SK-N-SH (cell line): Measurements from ENCODE around the gene ZNF132. TPM values are rescaled to one million over a fixed set of nuclear protein-coding genes. Genes with fewer than 3 reads are reported as not detected.
"Not testable (repeated sequence)": the region's sequence is repeated elsewhere in the genome, so short reads cannot be mapped to it uniquely, and the experiment has no call there.

ENCODE experiments used
- CTCF ChIA-PET: fragments of 300-600, 350-600 bp; formaldehyde crosslinking; extraction: SDS; loops from one replicate; lab custom pipeline; 2021; lab: Yijun Ruan, JAX
- POLR2A ChIA-PET: fragments of 350-600 bp; sonication (Branson Sonifier 250); formaldehyde crosslinking; extraction: SDS; loops from one replicate; lab custom pipeline; 2020; ENCODE audit warnings: antibody characterized with exemption, inconsistent platforms; lab: Yijun Ruan, JAX
- DNase-seq: peaks from one replicate; pipeline ENCODE4 v3.0.0; 2012
- H2AFZ ChIP-seq: fragments of 200-600 bp; sonication (generic); 2 replicates; pipeline ENCODE4 v1.8.1; 2016; ENCODE audit warnings: antibody characterized with exemption, mild to moderate bottlenecking, low read depth
- H3F3A ChIP-seq: fragments of 200-600 bp; sonication (generic); replicated peaks from 2 replicates; pipeline ENCODE3; 2016; ENCODE audit warnings: antibody characterized with exemption, mild to moderate bottlenecking; ENCODE audit not compliant: insufficient read depth
- H3K27ac ChIP-seq, 2 experiments: fragments of 200-500 bp in 1 of 2; fragments of 200-600 bp in 1 of 2; sonication (Bioruptor generic) in 1 of 2; sonication (generic), shearing (Covaris generic) in 1 of 2; 2 replicates each; pipeline versions ENCODE4 v1.5.1 to v1.6.1; 2014 to 2016; ENCODE audit warnings: low read depth in 2 of 2, inconsistent platforms in 1 of 2, low read length in 1 of 2, mild to moderate bottlenecking in 1 of 2, mixed read lengths in 1 of 2
- H3K27me3 ChIP-seq: fragments of 200-600 bp; sonication (generic), shearing (Covaris generic); 2 replicates; pipeline ENCODE4 v1.6.1; 2016; ENCODE audit warnings: mixed run types; ENCODE audit not compliant: insufficient read depth
- H3K36me3 ChIP-seq, 2 experiments: fragments of 200-500 bp in 1 of 2; fragments of 200-600 bp in 1 of 2; sonication (Bioruptor generic) in 1 of 2; sonication (generic) in 1 of 2; replicated peaks in 1 of 2; 2 replicates each; pipeline versions ENCODE3 to v1.5.1; 2014 to 2016; ENCODE audit warnings: low read length in 1 of 2, mild to moderate bottlenecking in 1 of 2; ENCODE audit not compliant: insufficient read depth in 2 of 2, control insufficient read depth in 1 of 2
- H3K4me1 ChIP-seq, 2 experiments: fragments of 200-500 bp in 1 of 2; fragments of 200-600 bp in 1 of 2; sonication (Bioruptor generic) in 1 of 2; sonication (generic), shearing (Covaris generic) in 1 of 2; 2 replicates each; pipeline versions ENCODE4 v1.5.1 to v1.6.1; 2014 to 2016; ENCODE audit warnings: low read depth in 1 of 2, low read length in 1 of 2, mixed run types in 1 of 2; ENCODE audit not compliant: insufficient read depth in 2 of 2, control insufficient read depth in 1 of 2
- H3K4me2 ChIP-seq: fragments of 200-600 bp; sonication (generic), shearing (Covaris generic); 2 replicates; pipeline ENCODE4 v1.6.1; 2017; ENCODE audit warnings: mixed run types
- H3K4me3 ChIP-seq, 2 experiments: fragments of 200-500 bp in 1 of 2; fragments of 200-600 bp in 1 of 2; sonication (Bioruptor generic) in 1 of 2; sonication (generic), shearing (Covaris generic) in 1 of 2; 2 replicates each; pipeline versions ENCODE4 v1.5.1 to v1.8.1; 2014 to 2016; ENCODE audit warnings: low read depth in 2 of 2, inconsistent platforms in 1 of 2, low read length in 1 of 2, mild to moderate bottlenecking in 1 of 2, mixed read lengths in 1 of 2, moderate library complexity in 1 of 2
- H3K79me2 ChIP-seq: fragments of 200-600 bp; sonication (generic); 2 replicates; pipeline ENCODE4 v1.8.1; 2017; ENCODE audit warnings: mild to moderate bottlenecking; ENCODE audit not compliant: insufficient read depth
- H3K9ac ChIP-seq: fragments of 200-600 bp; sonication (generic); 2 replicates; pipeline ENCODE4 v1.6.1; 2017; ENCODE audit warnings: mixed run types
- H3K9me2 ChIP-seq: fragments of 200-600 bp; sonication (generic); 2 replicates; pipeline ENCODE4 v1.6.1; 2017; ENCODE audit warnings: mixed run types
- H3K9me3 ChIP-seq: fragments of 200-600 bp; sonication (generic); 2 replicates; pipeline ENCODE4 v1.6.1; 2017; ENCODE audit warnings: mixed run types, mild to moderate bottlenecking, moderate library complexity
- H4K20me1 ChIP-seq: fragments of 200-600 bp; sonication (generic); 2 replicates; pipeline ENCODE4 v1.6.1; 2017; ENCODE audit warnings: mild to moderate bottlenecking, mixed run types; ENCODE audit not compliant: insufficient read depth
- EP300 ChIP-seq, 2 experiments: IDR thresholded peaks; 2 replicates each; pipeline versions ENCODE4 v1.4.0 to v1.6.1; 2012; ENCODE audit warnings: borderline replicate concordance in 1 of 2, low read depth in 1 of 2, low read length in 1 of 2
- EZH2phosphoT487 ChIP-seq: fragments of 200-600 bp; sonication (generic); IDR thresholded peaks from 2 replicates; pipeline ENCODE4 v1.6.1; 2017; ENCODE audit warnings: low read depth, mixed run types, mild to moderate bottlenecking, antibody characterized with exemption, moderate library complexity, borderline replicate concordance
- FOSL2 ChIP-seq: IDR thresholded peaks from 2 replicates; pipeline ENCODE4 v1.4.0; 2012; ENCODE audit warnings: low read depth, mild to moderate bottlenecking, moderate library complexity, borderline replicate concordance
- FOXM1 ChIP-seq: IDR thresholded peaks from 2 replicates; pipeline ENCODE4 v1.4.0; 2012; ENCODE audit warnings: low read depth, mild to moderate bottlenecking
- POLR2AphosphoS5 ChIP-seq: IDR thresholded peaks from 2 replicates; pipeline ENCODE4 v1.6.1; 2012; ENCODE audit warnings: low read depth, low read length
- WGBS: methylation state at CpG from one replicate; pipeline ENCODE4 v1.1.6; 2017; ENCODE audit warnings: low lambda C conversion rate; 5-methylcytosine and 5-hydroxymethylcytosine counted together
- polyA plus RNA-seq, 3 experiments: library from polyadenylated mRNA; depleted of rRNA; stranded (reverse); fragments of >200 nt; gene quantifications; 2 replicates each; pipeline ENCODE4 v1.2.3, GENCODE V29; 2012
- TF ChIP-seq, protein P1 (sequence below): fragments of 200-600 bp; sonication (generic); IDR thresholded peaks from 2 replicates; pipeline ENCODE4 v1.6.1; 2017; ENCODE audit warnings: antibody characterized with exemption, mild to moderate bottlenecking, moderate library complexity
- TF ChIP-seq, protein P2 (sequence below): fragments of 150-350 bp; IDR thresholded peaks from 2 replicates; pipeline ENCODE4 v1.6.1; 2016; ENCODE audit warnings: mild to moderate bottlenecking, low read depth, low read length
- TF ChIP-seq, protein P3 (sequence below): IDR thresholded peaks from 2 replicates; pipeline ENCODE4; 2012

Gene ZNF132
- polyA plus RNA-seq, 1 of the 3 experiments (the other 2 are of a cell fraction) = 1.3 TPM

DNA sequence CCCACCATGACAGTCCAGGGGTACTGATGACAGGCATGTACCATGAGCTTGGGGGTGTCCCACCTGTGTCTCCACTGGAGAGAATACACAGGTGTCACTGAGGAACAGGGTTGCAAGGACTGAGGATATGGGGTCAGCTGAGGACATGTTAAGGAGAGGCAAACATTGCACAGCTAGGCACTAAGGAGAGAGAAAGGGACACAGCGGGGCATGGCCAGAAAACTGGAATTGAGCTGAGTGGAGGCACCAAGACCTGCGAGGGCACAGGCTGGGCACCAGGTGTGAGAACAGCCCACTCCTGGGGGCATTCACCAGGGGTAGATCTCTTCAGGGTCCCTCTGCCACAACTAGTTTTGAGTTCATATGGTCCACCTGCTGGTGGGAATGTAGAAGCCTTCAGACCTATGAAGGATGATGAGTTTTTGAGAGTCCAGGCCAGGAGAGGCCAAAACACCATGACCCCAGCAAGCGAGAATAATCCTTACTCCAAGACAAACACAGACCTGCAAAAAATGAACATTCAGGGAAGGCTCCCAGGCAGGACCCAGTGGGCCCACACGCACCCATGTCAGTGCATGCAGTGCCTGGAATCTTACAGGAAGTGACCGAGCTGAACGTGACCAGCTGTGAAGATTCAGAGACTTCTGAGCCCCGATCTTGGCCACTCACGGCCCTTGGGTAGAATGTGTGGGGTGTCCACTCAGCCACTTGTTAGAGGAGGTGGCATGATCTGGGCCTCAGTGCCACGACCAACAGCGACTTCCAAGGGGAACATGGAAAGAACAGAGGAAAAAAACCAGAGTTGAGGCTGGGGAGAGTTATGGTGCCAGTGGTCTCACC, 32.9 kb downstream of the ZNF132 start:
- H3F3A ChIP-seq = peaks cover 12% of the 10 kb centered on the region
- peak overlapping the region; percentile 99 for H3K4me2 ChIP-seq
- no peaks in the 10 kb centered on the region for H3K9me2 ChIP-seq
- 81% methylated on average over 9 of the region's 10 CpGs for WGBS
- H3K4me3 ChIP-seq = peak overlapping the region; percentile 84 to 97
- peaks cover 0 to 27% of the 10 kb centered on the region in 2 experiments; a peak in 1 of 4 replicates for H3K4me1 ChIP-seq
- no peaks in the 10 kb centered on the region for H3K27me3 ChIP-seq
- H4K20me1 ChIP-seq = no peaks in the 10 kb centered on the region
- H3K9ac ChIP-seq = peak overlapping the region; percentile 83
- peak overlapping the region; percentile 57 to 88; a peak in 2 of 4 replicates for H3K27ac ChIP-seq
- no peak overlapping the region for H2AFZ ChIP-seq
- H3K9me3 ChIP-seq = no peaks in the 10 kb centered on the region
- H3K36me3 ChIP-seq = no peaks in the 10 kb centered on the region
- ChIA-PET CTCF (interaction anchor here (1.2 to 1.3 kb wide), 3 partner anchors 16 to 112 kb away, joined by 3 to 4 read pairs (median 4); no protein-coding TSS in a partner anchor), POLR2A (no interaction called here)
- no peak for TF ChIP-seq FOXM1
- TF ChIP-seq, protein P1, sequence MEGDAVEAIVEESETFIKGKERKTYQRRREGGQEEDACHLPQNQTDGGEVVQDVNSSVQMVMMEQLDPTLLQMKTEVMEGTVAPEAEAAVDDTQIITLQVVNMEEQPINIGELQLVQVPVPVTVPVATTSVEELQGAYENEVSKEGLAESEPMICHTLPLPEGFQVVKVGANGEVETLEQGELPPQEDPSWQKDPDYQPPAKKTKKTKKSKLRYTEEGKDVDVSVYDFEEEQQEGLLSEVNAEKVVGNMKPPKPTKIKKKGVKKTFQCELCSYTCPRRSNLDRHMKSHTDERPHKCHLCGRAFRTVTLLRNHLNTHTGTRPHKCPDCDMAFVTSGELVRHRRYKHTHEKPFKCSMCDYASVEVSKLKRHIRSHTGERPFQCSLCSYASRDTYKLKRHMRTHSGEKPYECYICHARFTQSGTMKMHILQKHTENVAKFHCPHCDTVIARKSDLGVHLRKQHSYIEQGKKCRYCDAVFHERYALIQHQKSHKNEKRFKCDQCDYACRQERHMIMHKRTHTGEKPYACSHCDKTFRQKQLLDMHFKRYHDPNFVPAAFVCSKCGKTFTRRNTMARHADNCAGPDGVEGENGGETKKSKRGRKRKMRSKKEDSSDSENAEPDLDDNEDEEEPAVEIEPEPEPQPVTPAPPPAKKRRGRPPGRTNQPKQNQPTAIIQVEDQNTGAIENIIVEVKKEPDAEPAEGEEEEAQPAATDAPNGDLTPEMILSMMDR = peak; percentile 54
- peaks cover 49% of the 10 kb centered on the region for H3K79me2 ChIP-seq
- DNase-seq = no peak

DNA sequence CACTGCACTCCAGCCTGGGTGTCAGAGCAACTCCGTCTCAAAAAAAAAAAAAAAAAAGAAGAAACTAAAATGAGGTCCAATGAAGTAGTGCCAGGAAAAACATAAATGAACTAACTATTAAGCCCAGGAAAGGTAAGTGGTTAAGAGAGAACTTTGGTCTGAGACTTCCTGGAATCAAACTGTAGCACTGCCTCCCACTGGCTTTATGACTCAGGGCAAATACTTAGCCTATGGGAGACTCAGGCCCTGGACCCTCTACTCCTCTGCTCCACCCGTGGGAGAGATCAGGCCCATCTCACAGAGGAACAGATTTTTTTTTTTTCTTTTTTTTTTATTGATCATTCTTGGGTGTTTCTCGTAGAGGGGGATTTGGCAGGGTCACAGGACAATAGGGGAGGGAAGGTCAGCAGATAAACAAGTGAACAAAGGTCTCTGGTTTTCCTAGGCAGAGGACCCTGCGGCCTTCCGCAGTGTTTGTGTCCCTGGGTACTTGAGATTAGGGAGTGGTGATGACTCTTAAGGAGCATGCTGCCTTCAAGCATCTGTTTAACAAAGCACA, 36.0 kb downstream of the ZNF132 start:
- H3K9me3 ChIP-seq, H2AFZ ChIP-seq, H3K4me2 ChIP-seq, H3K27ac ChIP-seq, DNase-seq, H3K9me2 ChIP-seq, CTCF ChIA-PET, H3K36me3 ChIP-seq, H3K27me3 ChIP-seq, H4K20me1 ChIP-seq, H3K9ac ChIP-seq, H3K4me3 ChIP-seq, POLR2A ChIA-PET: not testable (repeated sequence)
- peaks cover 6 to 33% of the 10 kb centered on the region in 2 experiments; a peak in 2 of 4 replicates for H3K4me1 ChIP-seq
- WGBS = 59% methylated on average over 5 of the region's 5 CpGs
- peaks cover 35% of the 10 kb centered on the region for H3K79me2 ChIP-seq
- H3F3A ChIP-seq = peaks cover 21% of the 10 kb centered on the region

DNA sequence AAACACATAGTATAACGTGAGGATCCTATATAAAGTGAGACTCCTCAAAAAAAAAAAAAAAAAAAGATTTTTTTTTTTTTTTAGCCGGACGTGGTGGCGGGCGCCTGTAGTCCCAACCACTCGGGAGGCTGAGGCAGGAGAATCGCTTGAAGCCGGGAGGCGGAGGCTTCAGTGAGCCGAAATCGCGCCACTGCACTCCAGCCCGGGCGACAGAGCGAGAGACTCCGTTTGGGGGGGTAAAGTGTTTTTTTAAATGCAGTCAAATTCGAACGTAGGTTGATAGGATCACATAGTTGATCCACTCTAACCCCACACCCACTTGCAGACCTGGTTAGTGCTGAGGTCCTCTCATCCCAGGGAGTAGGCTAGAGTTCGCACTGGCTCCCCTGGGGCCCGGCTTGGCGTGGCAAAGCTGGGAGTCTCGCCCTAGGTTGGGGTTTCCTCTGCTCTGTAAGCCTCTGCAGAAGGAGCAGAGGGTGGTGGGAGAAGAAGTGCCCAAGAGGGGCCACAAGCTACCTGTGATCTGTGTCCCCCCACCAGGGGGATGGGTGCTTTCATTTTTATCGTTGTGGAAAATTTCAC, 38.0 kb downstream of the ZNF132 start:
- Histone ChIP-seq H2AFZ (peak overlapping the region; percentile 89), H4K20me1 (no peaks in the 10 kb centered on the region), H3K9ac (peak overlapping the region; percentile 77), H3K9me3 (no peaks in the 10 kb centered on the region), H3K4me2 (peak overlapping the region; percentile 88), H3K9me2 (no peaks in the 10 kb centered on the region), H3K79me2 (peaks cover 20% of the 10 kb centered on the region), H3K36me3 (no peaks in the 10 kb centered on the region), H3K4me3 (peak overlapping the region; percentile 70 to 71), H3F3A (peaks cover 19% of the 10 kb centered on the region), H3K27ac (peak overlapping the region; percentile 75 to 78; a peak in 3 of 4 replicates), H3K4me1 (peaks cover 6 to 24% of the 10 kb centered on the region in 2 experiments; a peak in 2 of 4 replicates), H3K27me3 (no peaks in the 10 kb centered on the region)
- POLR2A ChIA-PET = no interaction called here
- WGBS = 24% methylated on average over 21 of the region's 23 CpGs
- TF ChIP-seq, protein P2, sequence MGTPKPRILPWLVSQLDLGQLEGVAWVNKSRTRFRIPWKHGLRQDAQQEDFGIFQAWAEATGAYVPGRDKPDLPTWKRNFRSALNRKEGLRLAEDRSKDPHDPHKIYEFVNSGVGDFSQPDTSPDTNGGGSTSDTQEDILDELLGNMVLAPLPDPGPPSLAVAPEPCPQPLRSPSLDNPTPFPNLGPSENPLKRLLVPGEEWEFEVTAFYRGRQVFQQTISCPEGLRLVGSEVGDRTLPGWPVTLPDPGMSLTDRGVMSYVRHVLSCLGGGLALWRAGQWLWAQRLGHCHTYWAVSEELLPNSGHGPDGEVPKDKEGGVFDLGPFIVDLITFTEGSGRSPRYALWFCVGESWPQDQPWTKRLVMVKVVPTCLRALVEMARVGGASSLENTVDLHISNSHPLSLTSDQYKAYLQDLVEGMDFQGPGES = no peak
- TF ChIP-seq FOSL2 = no peak
- TF ChIP-seq, protein P3, sequence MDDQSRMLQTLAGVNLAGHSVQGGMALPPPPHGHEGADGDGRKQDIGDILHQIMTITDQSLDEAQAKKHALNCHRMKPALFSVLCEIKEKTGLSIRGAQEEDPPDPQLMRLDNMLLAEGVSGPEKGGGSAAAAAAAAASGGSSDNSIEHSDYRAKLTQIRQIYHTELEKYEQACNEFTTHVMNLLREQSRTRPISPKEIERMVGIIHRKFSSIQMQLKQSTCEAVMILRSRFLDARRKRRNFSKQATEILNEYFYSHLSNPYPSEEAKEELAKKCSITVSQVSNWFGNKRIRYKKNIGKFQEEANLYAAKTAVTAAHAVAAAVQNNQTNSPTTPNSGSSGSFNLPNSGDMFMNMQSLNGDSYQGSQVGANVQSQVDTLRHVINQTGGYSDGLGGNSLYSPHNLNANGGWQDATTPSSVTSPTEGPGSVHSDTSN = no peak
- TF ChIP-seq EP300 (IDR thresholded peaks at IDR 0.05; ENCODE audit: borderline replicate concordance in 1 of 2, low read depth in 1 of 2, low read length in 1 of 2) = no peak
- no peak for TF ChIP-seq EZH2phosphoT487
- no peak for TF ChIP-seq POLR2AphosphoS5
- CTCF ChIA-PET = no interaction called here
- DNase-seq = no peak
